Skeletal muscle satellite cell (primary cell): ENCODE measurements around the gene IGLL5.

Experiments
- H3K27me3 ChIP-seq: 2 replicates; pipeline ENCODE4 v1.7.0; 2013; ENCODE audit warnings: low read length; ENCODE audit not compliant: control insufficient read depth, insufficient read depth
- H3K36me3 ChIP-seq: 2 replicates; pipeline ENCODE4 v1.7.0; 2013; ENCODE audit warnings: mild to moderate bottlenecking, control low read depth, low read length; ENCODE audit not compliant: insufficient read depth
- H3K4me1 ChIP-seq: 2 replicates; pipeline ENCODE4 v1.7.0; 2013; ENCODE audit warnings: low read length; ENCODE audit not compliant: control insufficient read depth, insufficient read depth
- H3K4me2 ChIP-seq: 2 replicates; pipeline ENCODE4 v1.7.0; 2013; ENCODE audit warnings: mild to moderate bottlenecking, low read length
- H3K4me3 ChIP-seq: 2 replicates; pipeline ENCODE4 v1.7.0; 2013; ENCODE audit warnings: low read length
- H3K9ac ChIP-seq: 2 replicates; pipeline ENCODE4 v1.7.0; 2013; ENCODE audit warnings: mild to moderate bottlenecking, low read depth, low read length, moderate library complexity
- H3K9me3 ChIP-seq: replicated peaks from 2 replicates; pipeline ENCODE4 v1.7.0; 2013; ENCODE audit warnings: mild to moderate bottlenecking, control low read depth, low read length

Gene IGLL5

DNA sequence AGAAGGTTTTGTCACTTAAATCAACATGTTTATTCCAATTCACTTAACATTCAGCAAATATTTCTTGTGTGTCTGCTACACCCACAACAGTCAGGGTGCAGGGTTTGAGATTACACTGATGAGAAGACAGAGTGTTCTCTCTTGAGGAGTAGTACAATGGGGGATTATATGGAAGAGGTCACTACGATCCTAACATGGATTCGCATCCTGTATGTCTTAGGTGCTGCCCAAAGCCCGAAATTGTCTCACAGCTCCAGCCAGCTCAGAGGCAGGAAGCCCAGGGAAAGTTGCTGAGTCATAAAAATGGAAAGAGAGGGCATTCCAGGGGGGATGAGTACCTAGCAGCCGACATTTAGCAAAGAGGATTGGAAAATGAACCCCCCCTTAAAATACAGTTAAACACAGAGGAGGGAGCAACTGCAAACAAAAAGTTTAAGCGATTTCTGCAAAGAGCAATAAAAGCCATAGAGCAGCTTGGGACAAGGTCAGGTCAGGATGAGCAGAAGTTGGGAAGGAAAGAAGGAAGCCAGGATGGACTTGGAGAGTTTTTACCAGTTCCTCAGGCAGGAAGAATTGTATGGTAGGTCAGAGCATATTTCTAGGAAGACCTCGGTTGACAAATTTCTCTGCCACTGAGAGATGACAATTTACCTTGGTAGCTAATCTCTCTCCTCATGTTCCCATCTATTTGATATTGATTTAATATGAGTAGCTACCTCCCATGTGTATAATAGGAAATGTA is 49.5 kb downstream of the IGLL5 start:
- Histone ChIP-seq H3K9ac (no peak overlapping the region), H3K36me3 (no peaks in the 10 kb centered on the region), H3K4me1 (no peaks in the 10 kb centered on the region), H3K4me2 (no peak overlapping the region), H3K27me3 (peaks cover 30% of the 10 kb centered on the region), H3K4me3 (no peak overlapping the region), H3K9me3 (no peaks in the 10 kb centered on the region)

DNA sequence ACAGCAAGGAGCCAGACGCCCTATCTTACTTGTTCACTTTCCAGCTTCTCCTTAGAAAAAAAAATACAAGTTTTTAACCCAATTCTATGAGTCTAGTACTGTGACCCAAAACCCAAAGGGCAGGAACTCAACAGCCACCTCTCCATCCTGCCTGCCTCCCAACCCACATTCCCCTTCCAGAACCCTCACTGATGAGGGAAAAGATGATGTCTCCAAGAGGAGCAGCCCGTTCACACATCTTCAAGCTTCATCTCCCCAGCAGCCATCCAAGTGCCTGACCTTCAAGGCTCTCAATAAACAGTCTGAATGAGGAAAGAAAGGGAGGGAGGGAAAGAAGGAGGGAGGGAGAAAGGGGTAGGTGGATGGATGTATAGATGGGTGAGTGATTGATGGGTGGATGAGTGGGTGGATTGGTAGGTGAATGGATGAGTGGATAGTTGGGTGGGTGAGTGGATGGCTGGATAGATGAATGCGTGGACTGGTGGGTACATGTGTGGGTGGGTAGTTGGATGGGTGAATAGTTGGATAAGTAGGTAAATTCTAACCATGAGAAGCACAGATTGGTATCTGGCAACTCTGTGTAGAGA is 50.4 kb downstream of the IGLL5 start:
- H3K36me3 ChIP-seq: no peaks in the 10 kb centered on the region
- no peak overlapping the region for H3K9ac ChIP-seq
- no peaks in the 10 kb centered on the region for H3K4me1 ChIP-seq
- H3K4me2 ChIP-seq: no peak overlapping the region
- H3K4me3 ChIP-seq: no peak overlapping the region
- peaks cover 30% of the 10 kb centered on the region for H3K27me3 ChIP-seq
- no peaks in the 10 kb centered on the region for H3K9me3 ChIP-seq

DNA sequence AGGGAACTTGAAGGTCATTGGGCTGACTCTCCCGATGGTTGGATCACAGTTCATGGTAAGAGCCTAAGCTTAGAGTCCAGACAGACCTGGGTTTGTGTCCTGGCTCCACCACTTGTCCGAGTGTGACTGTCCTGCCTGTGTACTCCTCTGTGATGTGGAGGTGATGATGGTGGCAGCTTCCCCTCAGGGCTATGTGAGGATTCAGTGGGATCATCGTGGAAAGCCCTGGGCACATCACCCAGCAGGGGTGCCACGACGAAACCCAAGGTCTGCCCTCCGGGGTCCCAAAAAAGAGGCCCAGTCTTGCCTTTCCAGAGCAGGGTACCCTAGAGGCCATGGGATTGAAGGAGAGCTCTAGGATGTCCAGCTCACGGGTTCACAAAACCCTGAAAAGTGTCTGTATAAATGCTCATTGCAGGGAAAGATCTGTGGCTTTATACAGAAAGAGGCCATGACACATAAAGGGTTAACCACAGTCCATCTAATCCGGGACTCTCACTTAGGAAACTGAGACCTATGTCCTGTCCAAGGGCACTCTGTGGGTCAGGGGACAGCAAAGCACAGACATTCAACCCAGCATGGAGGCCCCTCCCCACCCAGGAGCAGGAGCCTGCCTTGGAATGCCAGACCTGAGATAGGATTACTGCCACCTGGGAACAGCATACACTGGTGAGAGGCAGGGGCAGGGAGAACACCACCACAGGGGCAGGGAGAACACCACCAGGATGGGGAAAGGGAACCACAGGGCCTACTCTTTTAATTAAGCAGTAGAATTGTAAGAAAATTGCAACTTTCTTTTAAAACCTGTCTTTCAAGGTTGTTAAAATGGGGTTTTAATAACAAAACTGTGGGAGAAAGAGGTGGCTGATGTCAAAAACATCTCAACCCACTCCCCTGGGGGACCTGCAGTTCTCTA is 51.3 kb downstream of the IGLL5 start:
- Histone ChIP-seq H3K9ac (no peak overlapping the region), H3K4me3 (no peak overlapping the region), H3K4me2 (no peak overlapping the region), H3K27me3 (peaks cover 35% of the 10 kb centered on the region), H3K9me3 (no peaks in the 10 kb centered on the region), H3K36me3 (no peaks in the 10 kb centered on the region), H3K4me1 (no peaks in the 10 kb centered on the region)

DNA sequence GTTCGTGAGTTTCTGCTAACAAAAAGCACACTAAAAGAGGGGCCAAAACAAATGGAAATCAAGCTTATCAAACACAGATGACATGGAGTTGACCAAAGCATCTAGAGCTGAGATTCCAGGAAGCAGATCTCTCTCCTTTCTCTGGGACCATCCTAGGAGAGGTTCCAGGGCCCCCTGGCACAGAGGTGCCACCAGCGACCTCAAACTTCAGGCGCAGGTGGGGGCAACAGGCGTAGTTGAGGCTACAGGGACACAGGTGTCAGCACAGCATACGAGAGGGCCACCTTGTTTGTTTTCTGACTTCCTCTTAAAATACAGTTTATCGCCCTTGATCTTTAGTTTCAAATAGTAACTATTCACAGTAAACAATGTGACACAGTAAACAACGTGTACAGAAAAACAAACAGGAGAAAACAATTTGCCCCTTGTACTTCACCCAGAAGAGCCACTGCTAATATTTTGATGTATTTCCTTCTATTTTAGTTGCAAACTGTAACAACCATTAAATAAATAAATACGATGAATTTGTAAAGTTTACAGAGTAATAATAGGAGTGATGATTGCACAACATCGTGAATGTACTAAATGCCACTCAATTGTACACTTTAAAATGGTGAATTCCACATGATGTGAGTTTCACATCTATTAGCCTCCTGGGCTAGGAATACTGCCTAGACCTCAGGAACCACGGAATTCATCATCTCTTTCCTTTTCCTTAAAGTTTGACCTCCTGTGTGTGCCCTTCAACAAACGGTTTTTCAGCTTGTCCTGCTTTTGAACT is 52.2 kb downstream of the IGLL5 start:
- no peaks in the 10 kb centered on the region for H3K36me3 ChIP-seq
- H3K4me2 ChIP-seq: no peak overlapping the region
- H3K9me3 ChIP-seq: no peaks in the 10 kb centered on the region
- H3K4me1 ChIP-seq: no peaks in the 10 kb centered on the region
- no peak overlapping the region for H3K9ac ChIP-seq
- H3K4me3 ChIP-seq: no peak overlapping the region
- peaks cover 39% of the 10 kb centered on the region for H3K27me3 ChIP-seq

DNA sequence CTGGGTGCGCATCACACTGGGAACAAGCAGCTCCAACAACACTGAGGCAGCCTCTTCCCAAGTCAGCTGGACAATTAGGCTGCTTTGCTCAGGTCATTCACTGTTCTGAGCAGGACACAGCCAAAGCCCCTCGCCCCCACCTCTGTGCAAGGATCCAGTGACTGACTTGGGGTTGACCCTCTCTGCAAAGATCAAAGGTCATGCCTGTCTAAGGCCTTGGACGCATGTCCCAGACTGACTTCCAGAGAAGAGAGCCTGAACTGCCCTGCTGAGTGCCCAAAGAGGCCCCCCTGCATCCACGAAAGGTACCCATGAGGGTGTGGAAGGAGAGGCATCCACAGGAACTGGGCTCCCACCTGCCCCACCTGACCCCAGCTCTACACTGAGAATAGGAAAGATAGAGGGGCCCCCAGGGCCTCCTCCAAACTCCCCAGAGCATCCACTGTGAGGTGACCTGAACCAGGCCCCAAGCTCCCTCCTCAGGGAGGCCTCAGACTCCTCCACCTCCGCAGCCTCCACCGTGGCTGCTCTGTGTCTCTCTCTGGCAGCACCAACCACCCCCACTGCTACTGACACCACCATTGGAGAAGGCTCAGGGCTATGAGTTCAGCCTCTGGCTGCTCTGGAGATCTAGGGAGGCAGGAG is 53.5 kb downstream of the IGLL5 start:
- H3K4me2 ChIP-seq: no peak overlapping the region
- no peaks in the 10 kb centered on the region for H3K36me3 ChIP-seq
- H3K9me3 ChIP-seq: no peaks in the 10 kb centered on the region
- H3K4me1 ChIP-seq: no peaks in the 10 kb centered on the region
- no peak overlapping the region for H3K9ac ChIP-seq
- no peak overlapping the region for H3K4me3 ChIP-seq
- H3K27me3 ChIP-seq: peaks cover 45% of the 10 kb centered on the region

DNA sequence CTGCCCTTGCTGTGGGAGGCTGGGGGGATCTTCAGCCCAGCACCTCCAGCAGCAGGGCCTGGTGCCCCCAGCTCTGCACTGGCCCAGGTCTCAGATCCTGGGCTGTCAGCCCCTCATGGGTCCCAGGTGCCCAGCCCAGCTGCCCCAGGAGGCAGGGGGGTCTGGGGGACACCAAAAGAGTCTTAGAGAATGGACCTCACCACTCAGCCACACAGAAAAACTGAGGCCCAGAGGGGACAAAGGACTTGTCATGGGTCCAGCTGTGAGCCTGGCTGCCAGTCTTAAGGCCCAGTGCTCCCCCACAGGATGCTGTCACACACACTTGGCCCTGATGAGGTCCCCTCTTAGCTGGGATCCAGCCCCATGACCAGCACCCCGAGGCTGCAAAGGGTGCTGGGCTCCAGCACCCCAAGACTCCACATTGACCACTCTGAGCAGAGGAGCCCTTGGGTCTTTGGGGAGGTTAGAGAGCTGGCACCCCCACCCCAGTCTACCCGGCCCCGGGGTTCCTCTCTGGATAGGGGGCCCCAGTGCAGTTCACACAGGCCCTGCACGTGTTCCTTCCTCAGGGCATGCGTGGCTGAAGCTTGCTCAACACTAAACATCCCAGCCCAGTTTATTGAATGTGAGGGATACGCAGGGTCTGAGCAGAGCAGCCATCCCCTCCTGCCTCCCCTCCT is 54.4 kb downstream of the IGLL5 start:
- no peaks in the 10 kb centered on the region for H3K9me3 ChIP-seq
- H3K36me3 ChIP-seq: no peaks in the 10 kb centered on the region
- no peak overlapping the region for H3K4me3 ChIP-seq
- H3K4me2 ChIP-seq: no peak overlapping the region
- H3K9ac ChIP-seq: no peak overlapping the region
- peaks cover 43% of the 10 kb centered on the region for H3K27me3 ChIP-seq
- no peaks in the 10 kb centered on the region for H3K4me1 ChIP-seq

DNA sequence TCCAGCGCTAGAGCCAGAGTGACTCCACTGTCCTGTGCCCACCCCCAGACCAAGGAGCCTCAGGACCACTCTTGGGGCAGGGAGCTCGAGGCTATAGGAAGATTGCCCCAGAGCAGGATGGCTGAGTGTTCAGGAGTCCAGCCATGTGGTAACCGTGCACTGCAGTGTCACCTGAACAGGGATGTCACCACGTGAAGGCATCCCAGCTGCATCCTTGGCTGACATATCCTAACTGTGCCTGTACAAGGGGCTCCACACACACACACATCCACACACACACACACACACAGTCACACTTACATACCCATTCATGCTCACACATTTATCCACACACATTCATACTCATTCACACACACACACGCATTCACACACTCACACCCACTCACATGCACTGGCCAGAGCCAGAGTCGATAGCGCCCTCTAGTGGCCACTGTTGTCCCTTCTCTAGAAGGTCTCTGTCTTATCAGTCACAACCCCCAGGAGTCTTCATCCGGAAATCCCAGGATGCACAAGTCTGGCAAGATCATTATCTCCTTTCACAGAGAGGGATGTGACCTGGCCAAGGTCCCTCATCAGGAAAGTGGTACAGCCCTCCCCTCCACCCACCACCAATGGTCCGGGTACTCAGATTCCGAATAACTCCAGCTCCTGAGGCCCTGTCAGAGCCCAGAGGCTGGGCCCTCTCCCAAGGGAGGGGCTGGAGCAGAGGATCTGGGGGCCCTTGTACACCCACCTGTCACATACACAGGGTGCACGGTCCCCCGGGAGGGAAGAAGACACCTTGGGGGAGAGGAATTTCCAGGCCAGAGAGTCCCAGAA is 55.1 kb downstream of the IGLL5 start:
- Histone ChIP-seq H3K4me3 (no peak overlapping the region), H3K36me3 (no peaks in the 10 kb centered on the region), H3K9ac (no peak overlapping the region), H3K27me3 (peaks cover 39% of the 10 kb centered on the region), H3K9me3 (no peaks in the 10 kb centered on the region), H3K4me1 (no peaks in the 10 kb centered on the region), H3K4me2 (no peak overlapping the region)

DNA sequence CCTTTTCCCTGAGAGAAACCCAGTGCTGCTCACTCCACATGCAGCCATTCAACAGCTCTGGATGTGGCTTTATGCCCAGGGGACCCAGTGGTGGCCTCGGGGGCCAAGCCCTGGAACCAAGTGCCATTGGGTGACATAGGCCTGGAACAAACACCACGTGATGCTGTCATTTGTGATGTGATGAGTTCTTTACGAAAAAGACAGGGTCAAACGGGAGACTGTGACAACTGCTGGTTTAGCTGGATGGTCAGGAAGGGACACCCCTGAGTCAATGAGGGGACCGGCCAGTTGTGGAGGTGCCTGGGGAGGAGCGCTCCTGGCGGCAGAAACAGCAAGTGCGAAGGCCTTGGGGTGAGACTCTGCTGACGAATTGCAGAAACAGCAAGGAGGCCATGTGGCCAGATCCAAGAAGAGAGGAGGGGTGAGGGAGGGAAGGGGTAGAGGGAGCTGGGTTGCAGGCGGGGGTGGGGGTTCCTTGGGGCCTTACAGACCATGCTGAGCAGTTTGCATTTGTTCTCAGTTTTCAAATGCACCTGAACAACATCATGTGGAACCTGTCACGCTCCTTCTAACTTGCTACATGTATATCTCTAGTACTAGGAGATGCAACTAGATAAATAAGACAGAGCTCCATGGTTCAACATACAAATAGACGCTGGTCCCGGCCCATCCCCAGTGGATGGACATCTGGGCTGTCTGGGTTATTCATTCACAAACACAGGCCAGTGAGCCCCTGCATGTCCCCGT is 56.1 kb downstream of the IGLL5 start:
- Histone ChIP-seq H3K27me3 (peaks cover 29% of the 10 kb centered on the region), H3K36me3 (no peaks in the 10 kb centered on the region), H3K4me3 (no peak overlapping the region), H3K9me3 (no peaks in the 10 kb centered on the region), H3K9ac (no peak overlapping the region), H3K4me2 (no peak overlapping the region), H3K4me1 (no peaks in the 10 kb centered on the region)

DNA sequence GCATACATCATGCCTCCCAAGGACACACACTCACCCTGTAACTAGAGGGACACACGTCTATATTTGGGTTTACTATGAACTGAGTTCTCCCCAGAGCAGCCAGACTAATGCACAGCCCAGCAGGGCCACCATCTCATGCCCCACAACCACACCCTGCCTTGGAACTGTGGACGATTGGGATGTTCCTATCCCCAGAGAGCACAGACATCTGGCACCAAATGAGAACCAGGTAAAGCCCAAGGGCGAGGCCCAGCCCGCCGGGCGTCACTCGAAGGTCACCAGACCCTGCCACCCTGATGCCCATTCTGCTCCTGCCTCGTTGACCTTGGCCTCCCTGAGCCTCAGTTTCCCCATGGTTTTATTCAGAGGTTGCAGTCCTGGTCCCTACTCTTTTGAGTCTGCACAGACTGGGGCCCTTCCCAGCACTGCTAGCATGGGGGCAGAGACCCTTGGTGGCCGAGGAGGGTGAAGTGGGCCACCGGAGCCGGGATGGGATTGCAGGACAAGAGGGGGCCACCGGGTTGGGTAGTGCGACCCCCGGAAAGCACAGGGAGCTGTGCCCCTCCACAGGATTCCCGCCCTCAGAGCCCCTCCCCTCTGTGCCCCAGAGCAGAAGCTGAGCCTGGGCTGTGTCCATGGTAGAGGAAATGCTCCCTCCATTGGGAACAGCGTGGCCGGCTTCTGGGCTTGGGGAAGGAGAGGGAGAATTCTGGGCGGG is 56.8 kb downstream of the IGLL5 start:
- Histone ChIP-seq H3K9me3 (no peaks in the 10 kb centered on the region), H3K27me3 (peaks cover 22% of the 10 kb centered on the region), H3K4me3 (no peak overlapping the region), H3K4me2 (no peak overlapping the region), H3K4me1 (no peaks in the 10 kb centered on the region), H3K9ac (no peak overlapping the region), H3K36me3 (no peaks in the 10 kb centered on the region)
